PC-3 (cell line): ENCODE measurements around the gene CCDC92B. TPM values are rescaled to one million over a fixed set of nuclear protein-coding genes. Genes with fewer than 3 reads are reported as not detected.

Experiments used
- ATAC-seq: fragments of 200-7000 bp; cut with Tn5 transposase; 2 replicates; pipeline ENCODE4 v1.9.1; 2020; ENCODE audit warnings: mild to moderate bottlenecking, moderate library complexity
- BruUV-seq: library from RNA; stranded (reverse); fragments of 400-500 nt; replicated peaks from 2 replicates; lab custom pipeline; 2021; lab: Mats Ljungman, UMichigan
- CTCF ChIA-PET: fragments of 300-600 bp; sonication (Branson Sonifier 250); formaldehyde crosslinking; loops from one replicate; lab custom pipeline; 2022; ENCODE audit warnings: antibody characterized with exemption; lab: Charles Lee
- POLR2A ChIA-PET: fragments of 300-600 bp; sonication (Branson Sonifier 250); formaldehyde crosslinking; loops from one replicate; lab custom pipeline; 2022; ENCODE audit warnings: antibody characterized with exemption; ENCODE audit not compliant: unreplicated experiment; lab: Charles Lee
- DNase-seq: peaks from one replicate; pipeline ENCODE4 v3.0.0-alpha.2; 2015
- H2AFZ ChIP-seq: fragments of 300-600 bp; sonication (generic); 2 replicates; pipeline ENCODE4 v1.6.0; 2016; ENCODE audit warnings: antibody characterized with exemption, low read length
- H3F3A ChIP-seq: fragments of 300-600 bp; sonication (generic); one replicate; pipeline ENCODE4 v1.6.0; 2017; ENCODE audit warnings: antibody characterized with exemption, low read length, control low read depth, mild to moderate bottlenecking; ENCODE audit not compliant: unreplicated experiment
- H3K27ac ChIP-seq: fragments of 300-600 bp; sonication (generic); 2 replicates; pipeline ENCODE4 v1.5.1; 2016; ENCODE audit warnings: mild to moderate bottlenecking, low read length
- H3K27me3 ChIP-seq: fragments of 300-600 bp; sonication (generic); 2 replicates; pipeline ENCODE4 v1.6.1; 2016; ENCODE audit warnings: low read length, mixed read lengths
- H3K36me3 ChIP-seq: fragments of 300-600 bp; sonication (generic); 2 replicates; pipeline ENCODE4 v1.6.1; 2016; ENCODE audit warnings: low read depth, mixed run types, low read length, mixed read lengths
- H3K4me1 ChIP-seq: fragments of 300-600 bp; sonication (generic); 2 replicates; pipeline ENCODE4 v1.5.1; 2016; ENCODE audit warnings: low read length; ENCODE audit not compliant: insufficient read depth
- H3K4me2 ChIP-seq: fragments of 300-600 bp; sonication (generic); 2 replicates; pipeline ENCODE4 v1.6.0; 2016; ENCODE audit warnings: low read length
- H3K4me3 ChIP-seq: fragments of 300-600 bp; sonication (generic); 2 replicates; pipeline ENCODE4 v1.5.1; 2016; ENCODE audit warnings: mild to moderate bottlenecking, low read length, mixed read lengths
- H3K79me2 ChIP-seq: fragments of 300-600 bp; sonication (generic); 2 replicates; pipeline ENCODE4 v1.6.1; 2017; ENCODE audit warnings: low read length, mixed read lengths
- H3K9ac ChIP-seq: fragments of 300-600 bp; sonication (generic); 2 replicates; pipeline ENCODE4 v1.6.0; 2016; ENCODE audit warnings: mild to moderate bottlenecking, low read length
- H3K9me2 ChIP-seq: fragments of 300-600 bp; sonication (generic); replicated peaks from 2 replicates; pipeline ENCODE4 v1.6.1; 2016; ENCODE audit warnings: mixed run types, low read length, mixed read lengths
- H3K9me3 ChIP-seq: fragments of 300-600 bp; sonication (generic); 2 replicates; pipeline ENCODE4 v1.6.1; 2016; ENCODE audit warnings: low read length, mixed read lengths
- H4K20me1 ChIP-seq: fragments of 300-600 bp; sonication (generic); 2 replicates; pipeline ENCODE4 v1.6.1; 2016; ENCODE audit warnings: low read length, mixed read lengths
- EZH2 ChIP-seq: fragments of 300-600 bp; sonication (generic); IDR thresholded peaks from one replicate; pipeline ENCODE4 v1.6.1; 2017; ENCODE audit warnings: antibody characterized with exemption, mild to moderate bottlenecking, low read length; ENCODE audit not compliant: unreplicated experiment
- EZH2phosphoT487 ChIP-seq: fragments of 300-600 bp; sonication (generic); IDR thresholded peaks from 2 replicates; pipeline ENCODE4 v1.6.1; 2018; ENCODE audit warnings: mild to moderate bottlenecking, antibody characterized with exemption, low read length, borderline replicate concordance
- intact Hi-C: fragments of 100-400 bp; cut with micrococcal nuclease; formaldehyde crosslinking; loops from 2 replicates; pipeline ENCODE4 v1.9.0; 2023
- total RNA-seq: library from RNA; depleted of rRNA; stranded (reverse); fragments of >200 nt; gene quantifications from 2 replicates; pipeline ENCODE4 v1.2.3, GENCODE V29; 2014
- TF ChIP-seq, protein P1 (sequence below): fragments of 300-600 bp; sonication (generic); conservative IDR thresholded peaks from 2 replicates; pipeline ENCODE4 v1.5.1; 2017; ENCODE audit warnings: antibody characterized with exemption, low read depth, mild to moderate bottlenecking, low read length

Gene CCDC92B
- total RNA-seq, 1 experiment from 2014 or later: not detected

DNA sequence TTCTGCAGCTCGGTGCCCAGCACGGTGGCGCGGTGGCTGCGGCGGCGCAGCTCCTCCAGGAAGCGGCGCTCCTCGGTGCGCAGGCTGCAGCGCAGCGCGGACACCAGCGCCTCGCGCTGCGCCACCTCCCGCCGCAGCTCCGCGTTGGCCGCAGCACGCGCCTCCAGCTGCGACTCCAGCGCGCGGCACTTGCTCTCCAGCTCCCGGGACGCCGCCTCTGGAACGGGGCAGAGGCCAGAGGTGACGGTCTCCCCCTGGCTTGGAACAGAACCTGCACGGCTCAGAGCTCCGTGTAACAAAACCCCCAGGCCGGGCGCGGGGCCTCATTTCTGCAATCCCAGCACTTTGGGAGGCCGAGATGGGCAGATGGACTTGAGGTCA is 24.7 kb downstream of the CCDC92B start:
- H3K4me3 ChIP-seq: peak overlapping the region; percentile 15; the same call in 1 of the 2 replicates

GRCh38 chr17:2723997-2724783 is 25.3 kb downstream of the CCDC92B start:
- CTCF ChIA-PET: no interaction called here
- H3K27ac ChIP-seq: no peak overlapping the region
- BruUV-seq: no TSS peak

More for the DNA sequence above, 24.7 kb downstream of the CCDC92B start:
- TF ChIP-seq EZH2 (no peak), EZH2phosphoT487 (no peak)
- TF ChIP-seq, protein P1, sequence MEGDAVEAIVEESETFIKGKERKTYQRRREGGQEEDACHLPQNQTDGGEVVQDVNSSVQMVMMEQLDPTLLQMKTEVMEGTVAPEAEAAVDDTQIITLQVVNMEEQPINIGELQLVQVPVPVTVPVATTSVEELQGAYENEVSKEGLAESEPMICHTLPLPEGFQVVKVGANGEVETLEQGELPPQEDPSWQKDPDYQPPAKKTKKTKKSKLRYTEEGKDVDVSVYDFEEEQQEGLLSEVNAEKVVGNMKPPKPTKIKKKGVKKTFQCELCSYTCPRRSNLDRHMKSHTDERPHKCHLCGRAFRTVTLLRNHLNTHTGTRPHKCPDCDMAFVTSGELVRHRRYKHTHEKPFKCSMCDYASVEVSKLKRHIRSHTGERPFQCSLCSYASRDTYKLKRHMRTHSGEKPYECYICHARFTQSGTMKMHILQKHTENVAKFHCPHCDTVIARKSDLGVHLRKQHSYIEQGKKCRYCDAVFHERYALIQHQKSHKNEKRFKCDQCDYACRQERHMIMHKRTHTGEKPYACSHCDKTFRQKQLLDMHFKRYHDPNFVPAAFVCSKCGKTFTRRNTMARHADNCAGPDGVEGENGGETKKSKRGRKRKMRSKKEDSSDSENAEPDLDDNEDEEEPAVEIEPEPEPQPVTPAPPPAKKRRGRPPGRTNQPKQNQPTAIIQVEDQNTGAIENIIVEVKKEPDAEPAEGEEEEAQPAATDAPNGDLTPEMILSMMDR: no peak
- H3K9ac ChIP-seq: no peak overlapping the region
- no peaks in the 10 kb centered on the region for H3K9me2 ChIP-seq
- no peaks in the 10 kb centered on the region for H3K4me1 ChIP-seq
- ATAC-seq (peak; percentile 60), DNase-seq (peak; percentile 22)
- ChIA-PET CTCF (no interaction called here), POLR2A (no interaction called here)
- BruUV-seq: no TSS peak
- no peaks in the 10 kb centered on the region for H4K20me1 ChIP-seq
- intact Hi-C loops: no loop called here
- H3F3A ChIP-seq: no peaks in the 10 kb centered on the region
- H3K27me3 ChIP-seq: no peaks in the 10 kb centered on the region
- no peak overlapping the region for H3K27ac ChIP-seq
- no peaks in the 10 kb centered on the region for H3K9me3 ChIP-seq
- no peak overlapping the region for H2AFZ ChIP-seq
- 0 out of 2 replicates have a peak, but pooled peaks cover 4% of the 10 kb centered on the region for H3K79me2 ChIP-seq
- peak overlapping the region; percentile 22; the same call in 1 of the 2 replicates for H3K4me2 ChIP-seq
- no peaks in the 10 kb centered on the region for H3K36me3 ChIP-seq

More at GRCh38 chr17:2723997-2724783, 25.3 kb downstream of the CCDC92B start:
- no peak overlapping the region for H3K4me3 ChIP-seq
- ATAC-seq: peak; percentile 64
- peak; percentile 46 for DNase-seq
- H3K36me3 ChIP-seq: no peaks in the 10 kb centered on the region
- H3K79me2 ChIP-seq: 0 out of 2 replicates have a peak, but pooled peaks cover 4% of the 10 kb centered on the region
- intact Hi-C loops: no loop called here
- H3K9me2 ChIP-seq: no peaks in the 10 kb centered on the region
- peak overlapping the region; percentile 39; the same call in 1 of the 2 replicates for H3K4me2 ChIP-seq
- H3K9ac ChIP-seq: no peak overlapping the region
- H3K27me3 ChIP-seq: no peaks in the 10 kb centered on the region
- no peak overlapping the region for H2AFZ ChIP-seq
- TF ChIP-seq, protein P1: no peak
- TF ChIP-seq EZH2 (no peak), EZH2phosphoT487 (no peak)
- H3K4me1 ChIP-seq: no peaks in the 10 kb centered on the region
- no peaks in the 10 kb centered on the region for H3K9me3 ChIP-seq
- H3F3A ChIP-seq: no peaks in the 10 kb centered on the region
- no peaks in the 10 kb centered on the region for H4K20me1 ChIP-seq
- POLR2A ChIA-PET: interaction anchor here (0.5 kb wide), 1 partner anchor 10 kb away, joined by 9 read pairs; no protein-coding TSS in a partner anchor
